Adrenal gland (tissue), 5 donors: ENCODE results near the gene VSIG10.

Experiments used
- POLR2A ChIP-seq, 2 donors: fragments of 450-650 bp; IDR thresholded peaks; one replicate each; pipeline ENCODE4 v1.6.1; 2017; ENCODE audit warnings: antibody characterized with exemption in 2 of 2, mild to moderate bottlenecking in 2 of 2, moderate library complexity in 1 of 2
- TF ChIP-seq, protein P1 (sequence below), 6 experiments: fragments of 450-650 bp in 4 of 6; fragments of 200-600 bp in 2 of 6; sonication (generic) in 1 of 6; IDR thresholded peaks; 1 replicate in 5 of 6; 2 replicates in 1 of 6; pipeline versions ENCODE4 v1.5.1 to v1.8.0; 2016 to 2021; ENCODE audit warnings: antibody characterized with exemption in 6 of 6, mild to moderate bottlenecking in 2 of 6, moderate library complexity in 1 of 6
- donor health status: DM: no; HTN: no; CAD: no.

DNA sequence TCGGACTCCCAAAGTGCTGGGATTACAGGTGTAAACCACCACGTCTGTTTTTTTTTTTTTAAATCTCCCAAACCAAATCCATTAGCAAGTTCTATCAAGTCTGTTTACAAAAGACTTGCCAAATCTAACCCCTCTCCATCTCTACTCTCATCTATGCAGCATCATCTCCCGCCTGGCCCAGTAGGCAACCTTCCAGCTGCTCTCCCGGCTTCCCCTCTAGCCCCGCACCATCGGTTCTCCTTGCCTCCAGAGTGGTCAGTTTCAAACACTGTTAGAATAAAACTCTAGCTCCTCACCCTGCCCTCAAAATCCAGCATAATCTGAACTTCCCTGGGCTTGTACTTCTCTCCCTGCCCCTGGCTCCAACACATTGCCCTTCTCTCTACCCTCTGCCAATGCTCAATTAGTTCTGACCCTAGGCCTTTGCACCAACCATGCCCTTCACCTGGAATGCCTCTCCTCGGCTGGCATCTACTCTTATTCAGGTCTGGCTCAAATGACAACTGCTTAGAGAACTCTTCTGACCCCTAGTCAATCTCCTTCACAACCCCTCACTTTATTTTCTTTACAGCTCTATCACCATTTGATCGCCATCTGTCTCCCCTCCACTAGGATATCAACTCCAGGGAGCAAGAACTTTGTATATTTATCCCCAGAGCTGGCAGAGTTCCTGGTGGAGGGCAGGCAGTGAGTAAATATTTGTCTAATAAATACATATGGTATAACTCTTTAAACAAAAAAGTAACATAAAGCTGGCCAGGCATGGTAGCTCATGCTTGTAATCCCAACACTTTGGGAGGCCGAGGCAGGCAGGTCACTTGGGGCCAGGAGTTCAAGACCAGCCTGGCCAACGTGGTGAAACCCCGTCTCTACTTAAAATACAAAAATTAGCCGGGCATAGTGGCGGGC is 47.7 kb downstream of the VSIG10 start:
- TF ChIP-seq, protein P1, sequence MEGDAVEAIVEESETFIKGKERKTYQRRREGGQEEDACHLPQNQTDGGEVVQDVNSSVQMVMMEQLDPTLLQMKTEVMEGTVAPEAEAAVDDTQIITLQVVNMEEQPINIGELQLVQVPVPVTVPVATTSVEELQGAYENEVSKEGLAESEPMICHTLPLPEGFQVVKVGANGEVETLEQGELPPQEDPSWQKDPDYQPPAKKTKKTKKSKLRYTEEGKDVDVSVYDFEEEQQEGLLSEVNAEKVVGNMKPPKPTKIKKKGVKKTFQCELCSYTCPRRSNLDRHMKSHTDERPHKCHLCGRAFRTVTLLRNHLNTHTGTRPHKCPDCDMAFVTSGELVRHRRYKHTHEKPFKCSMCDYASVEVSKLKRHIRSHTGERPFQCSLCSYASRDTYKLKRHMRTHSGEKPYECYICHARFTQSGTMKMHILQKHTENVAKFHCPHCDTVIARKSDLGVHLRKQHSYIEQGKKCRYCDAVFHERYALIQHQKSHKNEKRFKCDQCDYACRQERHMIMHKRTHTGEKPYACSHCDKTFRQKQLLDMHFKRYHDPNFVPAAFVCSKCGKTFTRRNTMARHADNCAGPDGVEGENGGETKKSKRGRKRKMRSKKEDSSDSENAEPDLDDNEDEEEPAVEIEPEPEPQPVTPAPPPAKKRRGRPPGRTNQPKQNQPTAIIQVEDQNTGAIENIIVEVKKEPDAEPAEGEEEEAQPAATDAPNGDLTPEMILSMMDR (IDR thresholded peaks at IDR 0.05) = no peak
- TF ChIP-seq POLR2A (IDR thresholded peaks at IDR 0.05) = no peak
